Esophagus muscularis mucosa (tissue), 3 donors: ENCODE data around the gene PDE1C.

Source experiments
- CTCF ChIP-seq, 3 experiments: fragments of 200-600 bp in 2 of 3; fragments of 450-650 bp in 1 of 3; sonication (generic) in 2 of 3; IDR thresholded peaks; one replicate each; pipeline ENCODE4 v1.5.1; 2017 to 2019; ENCODE audit warnings: antibody characterized with exemption in 3 of 3, mild to moderate bottlenecking in 2 of 3, moderate library complexity in 1 of 3
- EP300 ChIP-seq: sonication (generic); formaldehyde crosslinking; IDR thresholded peaks from one replicate; pipeline ENCODE4 v1.6.1; 2017; ENCODE audit warnings: antibody characterized with exemption

DNA sequence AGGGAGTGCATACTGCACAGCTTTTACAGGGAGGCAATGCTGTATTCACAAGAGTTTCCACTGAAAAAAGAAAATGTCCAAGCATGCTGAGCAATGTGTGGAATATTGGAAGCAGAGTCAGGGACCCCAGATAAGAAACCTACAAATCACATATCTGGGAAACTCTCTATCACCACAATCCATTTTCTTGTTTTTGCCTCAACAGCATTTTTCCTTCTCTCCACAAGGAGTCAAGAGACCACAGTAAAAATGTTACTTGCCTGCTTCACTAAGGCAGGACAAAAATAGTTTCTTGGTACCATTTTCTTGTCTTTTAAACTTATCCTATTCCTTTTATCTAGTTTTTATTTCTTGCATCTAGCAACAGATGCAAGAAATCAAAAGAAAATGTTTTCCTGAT, 19.5 kb upstream of the PDE1C start:
- no peak for TF ChIP-seq CTCF (IDR thresholded peaks at IDR 0.05)
- TF ChIP-seq EP300: no peak
